HG03196 (cell line): ENCODE results near the gene CNPPD1.
"Not testable (repeated sequence)": the region's sequence is repeated elsewhere in the genome, so short reads cannot be mapped to it uniquely, and the experiment has no call there.

Experiments
- ATAC-seq: cut with Tn5 transposase; IDR thresholded peaks from one replicate; pipeline ENCODE4 v1.9.1; 2021; ENCODE audit not compliant: unreplicated experiment

The CNPPD1 gene

DNA sequence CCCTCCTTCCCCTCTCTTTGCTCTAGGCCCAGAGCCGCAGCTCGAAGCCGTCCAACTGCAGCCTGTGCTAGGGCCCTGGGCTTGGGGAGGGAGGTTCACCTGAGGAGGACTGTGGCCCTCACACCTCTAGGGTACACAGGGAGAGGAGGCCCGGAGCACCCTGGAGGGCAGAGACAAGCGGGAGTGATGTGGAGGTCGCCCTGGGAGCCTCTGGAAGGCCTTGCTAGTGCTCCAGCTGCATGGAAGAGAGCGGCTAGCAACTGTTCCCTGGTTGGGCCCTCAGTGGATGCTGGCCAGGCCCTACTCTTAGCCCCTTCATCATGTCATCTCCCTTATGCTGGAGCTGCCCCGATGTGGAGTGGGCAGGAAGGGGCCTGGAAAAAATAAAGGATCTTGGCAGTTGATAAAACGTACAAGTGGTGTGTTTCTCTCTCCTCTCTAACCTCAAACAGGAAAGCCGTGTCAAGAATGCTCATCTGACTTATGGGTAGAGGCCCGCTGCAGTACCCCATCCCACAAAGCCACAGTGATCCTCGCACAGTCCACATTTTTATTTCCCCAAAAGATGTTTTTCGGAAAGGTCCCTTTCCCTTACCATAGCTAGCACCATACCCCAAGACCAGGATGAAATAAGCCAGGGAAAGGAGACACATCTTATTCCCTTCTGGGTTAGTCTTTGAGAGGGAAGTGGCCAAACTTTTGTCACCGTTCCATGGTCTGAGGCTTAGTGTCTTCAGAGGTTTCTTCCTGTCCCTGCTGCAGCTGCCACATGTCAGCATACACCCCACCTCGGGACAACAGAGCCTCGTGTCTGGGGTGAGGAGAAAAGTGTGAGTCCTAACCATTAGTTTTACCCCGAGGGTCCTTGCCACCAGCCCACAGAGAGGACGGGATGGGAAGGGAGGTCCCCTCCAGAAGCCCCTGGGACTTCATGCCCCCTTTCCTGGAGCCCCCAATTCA is 32.8 kb upstream of the CNPPD1 start:
- no peak for ATAC-seq

GRCh38 chr2:219207884-219208740 is 31.4 kb upstream of the CNPPD1 start:
- ATAC-seq = no peak

- no peak for ATAC-seq
These were observed 30.6 kb upstream of the CNPPD1 start for GRCh38 chr2:219207134-219207883.

DNA sequence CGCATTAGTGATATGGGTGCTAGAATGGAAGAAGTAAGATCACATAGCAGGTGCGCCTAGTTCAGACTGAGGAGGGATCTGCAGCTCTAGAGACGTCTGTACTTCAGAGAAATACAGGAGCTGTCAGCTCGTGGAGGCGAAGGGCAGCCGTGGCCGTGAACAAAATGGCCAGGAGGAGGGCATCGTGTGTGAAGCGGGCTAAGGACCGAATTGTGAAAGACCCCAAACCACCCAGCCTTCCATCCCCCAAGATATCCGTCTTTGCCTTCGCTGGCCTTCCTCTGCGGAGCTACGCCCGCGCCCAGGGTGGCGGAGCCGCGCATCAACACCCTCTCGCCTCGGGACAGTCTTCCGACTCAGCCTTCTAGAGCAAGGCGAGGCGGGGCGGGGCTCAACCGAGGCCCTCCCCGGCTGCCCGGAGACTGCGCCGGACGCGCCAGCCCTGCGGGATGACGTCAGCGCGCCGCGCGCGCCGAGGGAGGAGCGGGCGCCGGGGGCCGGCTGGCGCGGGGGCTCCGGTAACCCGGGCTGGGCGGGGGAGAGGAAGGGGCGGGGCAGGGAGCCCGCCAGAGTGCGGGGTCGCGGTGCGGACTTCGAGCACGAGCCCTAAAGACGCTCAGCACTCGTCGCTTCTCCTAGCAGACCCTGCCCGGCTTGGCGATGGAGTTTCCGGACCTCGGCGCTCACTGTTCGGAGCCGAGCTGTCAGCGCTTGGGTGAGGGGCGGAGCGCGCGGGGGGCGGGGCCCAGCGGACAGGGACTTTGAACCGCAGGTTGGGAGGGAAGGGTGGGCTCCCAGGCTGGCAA is 29.8 kb upstream of the CNPPD1 start, which contains the start of gene ZFAND2B:
ZFAND2B (plus strand) TSS at position 455 of the 806 bp plus-strand sequence; CDS start at position 661, 206 bp downstream.
- ATAC-seq = peak; percentile 95

GRCh38 chr2:219205981-219206327 is 29.2 kb upstream of the CNPPD1 start:
- no peak for ATAC-seq

DNA sequence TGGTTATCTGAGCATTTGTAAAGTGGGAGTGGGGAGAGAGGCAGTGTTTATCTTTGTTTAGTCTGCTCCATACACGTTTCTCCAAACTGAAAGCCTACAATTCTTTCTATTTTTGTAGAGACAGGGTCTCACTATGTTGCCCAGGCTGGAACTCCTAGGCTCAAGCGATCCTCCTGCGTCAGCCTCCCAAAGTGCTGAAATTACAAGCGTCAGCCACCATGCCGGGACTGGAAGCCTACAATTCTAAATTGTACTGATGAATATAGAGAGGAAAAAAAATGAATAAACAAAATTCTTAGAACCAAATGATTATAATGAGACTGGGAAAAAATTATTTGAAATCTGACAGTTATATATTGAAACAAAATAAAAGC is 28.4 kb upstream of the CNPPD1 start:
- ATAC-seq = no peak

DNA sequence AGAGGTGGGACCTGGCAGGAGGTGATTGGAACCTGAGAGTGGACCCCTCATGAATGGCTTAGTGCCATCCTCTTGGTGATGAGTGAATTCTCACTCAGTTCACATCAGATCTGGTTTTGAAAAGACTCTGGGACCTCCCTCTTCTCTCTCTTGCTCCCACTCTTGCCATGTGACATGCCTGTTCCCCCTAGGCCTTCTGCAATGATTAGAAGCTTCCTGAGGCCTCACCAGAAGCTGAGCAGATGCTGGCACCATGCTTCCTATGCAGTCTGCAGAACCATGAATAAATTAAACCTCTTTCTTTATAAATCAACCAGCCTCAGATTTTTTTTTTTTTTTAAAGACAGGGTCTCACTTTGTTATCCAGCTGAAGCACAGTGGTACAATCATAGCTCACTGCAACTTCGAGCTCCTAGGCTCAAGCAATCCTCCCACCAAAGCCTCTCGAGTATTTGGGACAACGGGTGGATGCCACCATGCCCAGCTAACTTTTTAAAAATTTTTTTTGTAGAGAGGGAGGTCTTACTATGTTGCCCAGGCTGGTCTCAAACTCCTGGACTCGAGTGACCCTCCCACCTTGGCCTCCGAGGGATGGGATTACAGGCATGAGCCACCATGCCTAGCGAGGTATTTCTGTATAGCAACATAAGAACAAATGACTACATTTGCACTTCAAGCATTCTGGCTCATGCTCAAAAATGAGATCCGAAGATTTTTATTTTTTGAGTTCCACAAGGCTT is 27.9 kb upstream of the CNPPD1 start:
- ATAC-seq = no peak

DNA sequence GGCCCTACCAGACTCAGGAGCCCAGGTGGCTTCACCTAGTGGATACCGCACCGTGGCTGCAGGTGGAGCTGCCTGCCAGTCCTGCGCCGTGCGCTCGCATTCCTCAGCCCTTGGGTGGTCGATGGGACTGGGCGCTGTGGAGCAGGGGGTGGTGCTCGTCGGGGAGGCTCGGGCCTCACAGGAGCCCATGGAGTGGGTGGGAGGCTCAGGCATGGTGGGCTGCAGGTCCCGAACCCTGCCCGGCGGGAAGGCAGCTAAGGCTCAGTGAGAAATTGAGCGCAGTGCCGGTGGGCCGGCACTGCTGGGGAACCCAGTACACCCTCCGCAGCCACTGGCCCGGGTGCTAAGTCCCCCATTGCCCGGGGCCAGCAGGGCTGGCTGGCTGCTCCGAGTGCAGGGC is 24.6 kb upstream of the CNPPD1 start:
- ATAC-seq = not testable (repeated sequence)

GRCh38 chr2:219200502-219201326 is 24.0 kb upstream of the CNPPD1 start:
- ATAC-seq = not testable (repeated sequence)

DNA sequence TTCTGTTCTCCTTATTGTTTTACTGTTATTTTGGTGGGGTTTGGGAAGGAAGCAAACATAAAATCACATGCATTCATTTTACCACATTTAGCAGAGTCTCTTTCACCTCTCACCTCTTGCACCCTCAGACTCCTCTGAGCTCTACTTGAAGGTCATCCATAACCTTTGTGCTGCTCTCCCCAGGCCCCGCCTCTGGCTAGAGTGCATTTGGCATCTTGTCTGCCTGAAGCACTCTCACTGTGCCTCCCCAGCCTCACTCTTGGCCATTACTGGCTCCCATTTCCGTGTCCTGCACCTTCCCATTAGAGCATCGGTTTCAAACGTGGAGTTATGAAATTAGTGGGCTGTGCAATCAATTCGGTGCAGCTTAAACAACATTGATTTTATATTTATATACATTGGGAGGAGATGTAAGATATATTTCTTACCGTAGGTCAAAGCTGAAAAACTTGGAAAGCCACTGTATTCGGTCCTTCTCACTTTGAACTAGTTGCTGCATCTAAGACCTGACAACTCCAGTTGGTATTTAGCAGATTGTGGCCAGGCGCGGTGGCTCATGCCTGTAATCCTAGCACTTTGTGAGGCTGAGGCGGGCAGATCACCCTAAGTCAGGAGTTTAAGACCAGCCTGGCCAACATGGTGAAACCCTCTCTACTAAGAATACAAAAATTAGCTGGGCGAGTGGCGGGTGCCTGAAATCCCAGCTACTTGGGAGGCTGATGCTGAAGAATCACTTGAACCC is 22.9 kb upstream of the CNPPD1 start:
- ATAC-seq = no peak

- ATAC-seq = no peak
These were observed 22.2 kb upstream of the CNPPD1 start for GRCh38 chr2:219198974-219199373.

DNA sequence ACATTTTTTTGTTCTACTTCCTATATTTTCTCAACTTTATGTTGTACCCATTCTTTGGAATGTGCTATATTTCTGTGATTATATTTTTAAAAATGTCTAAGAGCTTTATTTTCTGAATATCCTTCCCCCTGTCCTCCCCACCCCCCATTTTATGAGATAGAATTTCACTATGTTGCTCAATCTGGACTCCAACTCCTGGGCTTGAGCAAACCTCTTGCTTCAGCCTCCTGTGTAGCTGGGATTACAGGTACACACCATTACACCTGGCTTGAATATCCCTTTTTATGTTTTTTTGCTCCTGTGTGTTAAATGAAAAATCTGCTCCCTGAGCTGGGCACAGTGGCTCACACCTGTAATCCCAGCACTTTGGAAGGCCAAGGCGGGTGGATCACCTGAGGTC is 20.7 kb upstream of the CNPPD1 start:
- ATAC-seq = no peak

DNA sequence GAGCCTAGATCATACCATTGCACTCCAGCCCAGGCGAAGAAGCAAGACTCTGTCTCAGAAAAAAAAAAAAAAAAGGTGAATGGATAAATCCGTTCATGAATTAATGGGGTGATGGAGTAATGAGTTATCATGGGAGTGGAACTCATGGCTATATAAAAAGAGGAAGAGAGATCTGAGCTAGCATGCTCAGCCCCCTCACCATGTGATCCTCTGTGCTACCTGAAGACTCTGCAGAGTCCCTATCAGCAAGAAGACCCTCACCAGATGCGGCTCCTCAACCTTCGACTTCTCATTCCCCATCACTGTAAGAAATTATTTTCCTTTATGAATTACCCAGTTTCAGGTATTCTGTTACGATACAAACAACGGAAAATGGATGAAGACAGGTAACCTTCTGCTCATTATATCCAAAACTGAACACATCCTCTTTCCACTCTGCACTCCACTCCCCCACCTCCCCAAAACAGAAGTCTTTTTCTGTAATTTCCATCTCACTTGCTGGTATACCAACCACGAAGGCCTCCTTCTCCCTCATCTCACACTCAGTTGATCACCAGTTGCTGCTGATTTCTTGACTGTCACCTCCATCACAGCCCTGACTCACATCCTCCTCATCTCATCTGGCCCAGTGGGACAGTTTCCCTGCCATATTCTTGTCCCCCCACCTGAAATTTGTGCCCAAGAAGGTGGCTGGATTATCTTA is 10.2 kb upstream of the CNPPD1 start:
- ATAC-seq = no peak

GRCh38 chr2:219184121-219184520 is 7.4 kb upstream of the CNPPD1 start:
- ATAC-seq = no peak

GRCh38 chr2:219183151-219183772 is 6.5 kb upstream of the CNPPD1 start:
- no peak for ATAC-seq

DNA sequence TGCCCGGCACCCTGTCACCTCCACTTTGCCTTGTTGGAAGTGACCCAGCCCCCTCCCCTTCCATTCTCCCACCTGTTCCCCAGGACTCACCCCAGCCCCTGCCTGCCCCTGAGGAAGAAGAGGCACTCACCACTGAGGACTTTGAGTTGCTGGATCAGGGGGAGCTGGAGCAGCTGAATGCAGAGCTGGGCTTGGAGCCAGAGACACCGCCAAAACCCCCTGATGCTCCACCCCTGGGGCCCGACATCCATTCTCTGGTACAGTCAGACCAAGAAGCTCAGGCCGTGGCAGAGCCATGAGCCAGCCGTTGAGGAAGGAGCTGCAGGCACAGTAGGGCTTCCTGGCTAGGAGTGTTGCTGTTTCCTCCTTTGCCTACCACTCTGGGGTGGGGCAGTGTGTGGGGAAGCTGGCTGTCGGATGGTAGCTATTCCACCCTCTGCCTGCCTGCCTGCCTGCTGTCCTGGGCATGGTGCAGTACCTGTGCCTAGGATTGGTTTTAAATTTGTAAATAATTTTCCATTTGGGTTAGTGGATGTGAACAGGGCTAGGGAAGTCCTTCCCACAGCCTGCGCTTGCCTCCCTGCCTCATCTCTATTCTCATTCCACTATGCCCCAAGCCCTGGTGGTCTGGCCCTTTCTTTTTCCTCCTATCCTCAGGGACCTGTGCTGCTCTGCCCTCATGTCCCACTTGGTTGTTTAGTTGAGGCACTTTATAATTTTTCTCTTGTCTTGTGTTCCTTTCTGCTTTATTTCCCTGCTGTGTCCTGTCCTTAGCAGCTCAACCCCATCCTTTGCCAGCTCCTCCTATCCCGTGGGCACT is 5.8 kb upstream of the CNPPD1 start:
- no peak for ATAC-seq
